CD14-positive monocyte (primary cell): ENCODE results near the gene MKLN1. TPM values are rescaled to one million over a fixed set of nuclear protein-coding genes. Genes with fewer than 3 reads are reported as not detected.

Experiments
- DNase-seq, 3 donors: peaks; one replicate each; pipeline ENCODE4 v3.0.0-alpha.2; 2011 to 2022
- H2AFZ ChIP-seq: 2 replicates; pipeline ENCODE4 v1.6.0; 2012; ENCODE audit warnings: mild to moderate bottlenecking, low read depth, low read length, inconsistent platforms; ENCODE audit not compliant: insufficient read depth, poor library complexity, severe bottlenecking
- H3K27ac ChIP-seq, 2 donors: 1 replicate in 1 of 2; 2 replicates in 1 of 2; pipeline ENCODE4 v1.5.1; 2012 to 2013; ENCODE audit warnings: low read length in 2 of 2, control low read depth in 1 of 2, inconsistent platforms in 1 of 2, low read depth in 1 of 2, mild to moderate bottlenecking in 1 of 2
- H3K27me3 ChIP-seq, 2 donors: one replicate each; pipeline versions ENCODE4 v1.6.0 to v1.6.1; 2011 to 2013; ENCODE audit warnings: low read length in 2 of 2; ENCODE audit not compliant: control insufficient read depth in 2 of 2, insufficient read depth in 2 of 2
- H3K36me3 ChIP-seq, 2 donors: replicated peaks in 1 of 2; 1 replicate in 1 of 2; 2 replicates in 1 of 2; pipeline versions ENCODE4 v1.5.1 to v1.6.1; 2012 to 2013; ENCODE audit warnings: low read length in 2 of 2, control low read depth in 1 of 2, inconsistent platforms in 1 of 2, mild to moderate bottlenecking in 1 of 2; ENCODE audit not compliant: insufficient read depth in 2 of 2, control insufficient read depth in 1 of 2
- H3K4me1 ChIP-seq, 2 donors: 1 replicate in 1 of 2; 2 replicates in 1 of 2; pipeline versions ENCODE4 v1.5.1 to v1.6.1; 2012 to 2013; ENCODE audit warnings: low read length in 2 of 2, control low read depth in 1 of 2, inconsistent platforms in 1 of 2, mild to moderate bottlenecking in 1 of 2, moderate library complexity in 1 of 2; ENCODE audit not compliant: insufficient read depth in 2 of 2, control insufficient read depth in 1 of 2
- H3K4me2 ChIP-seq: replicated peaks from 2 replicates; pipeline ENCODE3; 2012; ENCODE audit warnings: low read length, moderate library complexity, mild to moderate bottlenecking; ENCODE audit not compliant: poor library complexity, severe bottlenecking; ENCODE audit errors: extremely low read depth
- H3K4me3 ChIP-seq, 3 experiments: fragments of 200-600 bp in 1 of 3; sonication (generic) in 1 of 3; replicated peaks in 1 of 3; 1 replicate in 2 of 3; 2 replicates in 1 of 3; pipeline ENCODE4 v1.5.1; 2011 to 2013; ENCODE audit warnings: low read length in 3 of 3, mild to moderate bottlenecking in 3 of 3, control low read depth in 2 of 3, low read depth in 2 of 3, inconsistent platforms in 1 of 3, moderate library complexity in 1 of 3
- H3K79me2 ChIP-seq: 2 replicates; pipeline ENCODE4 v1.6.0; 2012; ENCODE audit warnings: mild to moderate bottlenecking, control low read depth, inconsistent platforms, low read length, moderate library complexity; ENCODE audit not compliant: insufficient read depth
- H3K9ac ChIP-seq: 2 replicates; pipeline ENCODE4 v1.6.0; 2017; ENCODE audit warnings: low read length, mild to moderate bottlenecking; ENCODE audit not compliant: insufficient read depth, poor library complexity, severe bottlenecking
- H3K9me3 ChIP-seq, 2 donors: replicated peaks in 1 of 2; 1 replicate in 1 of 2; 2 replicates in 1 of 2; pipeline versions ENCODE4 v1.5.1 to v1.6.1; 2012 to 2013; ENCODE audit warnings: low read length in 2 of 2, control low read depth in 1 of 2; ENCODE audit not compliant: control insufficient read depth in 1 of 2, insufficient read depth in 1 of 2
- H4K20me1 ChIP-seq: 2 replicates; pipeline ENCODE4 v1.6.0; 2012; ENCODE audit warnings: mild to moderate bottlenecking, low read length, control low read depth, moderate library complexity; ENCODE audit not compliant: insufficient read depth
- H3K27ac Mint-ChIP-seq, 7 donors: one replicate each; pipeline ENCODE4 v1.8.0; 2020; ENCODE audit warnings: mild to moderate bottlenecking in 7 of 7, mixed read lengths in 7 of 7, moderate library complexity in 6 of 7, inconsistent platforms in 2 of 7
- H3K27me3 Mint-ChIP-seq, 3 donors: one replicate each; pipeline ENCODE4 v1.8.0; 2021 to 2022; ENCODE audit warnings: low read depth in 3 of 3, mild to moderate bottlenecking in 3 of 3, mixed read lengths in 3 of 3, moderate library complexity in 3 of 3, inconsistent platforms in 1 of 3
- H3K36me3 Mint-ChIP-seq, 2 donors: one replicate each; pipeline ENCODE4 v1.8.0; 2020; ENCODE audit warnings: mixed read lengths in 2 of 2, inconsistent platforms in 1 of 2, mild to moderate bottlenecking in 1 of 2
- H3K4me1 Mint-ChIP-seq: one replicate; pipeline ENCODE4 v1.8.0; 2020; ENCODE audit warnings: mild to moderate bottlenecking, mixed read lengths
- H3K4me3 Mint-ChIP-seq, 2 donors: one replicate each; pipeline ENCODE4 v1.8.0; 2020; ENCODE audit warnings: mild to moderate bottlenecking in 2 of 2, mixed read lengths in 2 of 2, moderate library complexity in 1 of 2
- H3K9me3 Mint-ChIP-seq, 7 donors: one replicate each; pipeline ENCODE4 v1.8.0; 2020 to 2022; ENCODE audit warnings: mixed read lengths in 7 of 7, mild to moderate bottlenecking in 6 of 7, moderate library complexity in 6 of 7, inconsistent platforms in 2 of 7
- CTCF ChIP-seq: fragments of 200-600 bp; IDR thresholded peaks from one replicate; pipeline ENCODE4 v1.8.0; 2022; ENCODE audit warnings: antibody characterized with exemption, mild to moderate bottlenecking
- WGBS: methylation state at CpG from one replicate; pipeline ENCODE4 v1.1.5; 2013; ENCODE audit warnings: missing lambda C conversion rate; ENCODE audit not compliant: insufficient coverage; 5-methylcytosine and 5-hydroxymethylcytosine counted together
- intact Hi-C, 2 donors: fragments of 100-400 bp; cut with micrococcal nuclease; formaldehyde crosslinking; loops; one replicate each; pipeline versions ENCODE4 v1.15.0 to v1.15.1; 2023
- polyA plus RNA-seq, 3 donors: library from polyadenylated mRNA; depleted of rRNA in 1 of 3; unstranded in 2 of 3; stranded (reverse) in 1 of 3; fragments of 300-500 nt in 2 of 3; fragments of >200 nt in 1 of 3; fragmentation: Illumina TruSeq in 2 of 3; gene quantifications; 1 replicate in 2 of 3; 2 replicates in 1 of 3; pipeline ENCODE4 v1.2.3, GENCODE V29; 2012 to 2021

Gene MKLN1
- polyA plus RNA-seq, 3 donors = 12.2 to 18.5 (median 17.2) TPM

- no peaks in the 10 kb centered on the region for H3K79me2 ChIP-seq
- WGBS = 61% methylated on average over 2 of the region's 3 CpGs
These were observed 201.5 kb downstream of the MKLN1 start for GRCh38 chr7:131529179-131529578.

DNA sequence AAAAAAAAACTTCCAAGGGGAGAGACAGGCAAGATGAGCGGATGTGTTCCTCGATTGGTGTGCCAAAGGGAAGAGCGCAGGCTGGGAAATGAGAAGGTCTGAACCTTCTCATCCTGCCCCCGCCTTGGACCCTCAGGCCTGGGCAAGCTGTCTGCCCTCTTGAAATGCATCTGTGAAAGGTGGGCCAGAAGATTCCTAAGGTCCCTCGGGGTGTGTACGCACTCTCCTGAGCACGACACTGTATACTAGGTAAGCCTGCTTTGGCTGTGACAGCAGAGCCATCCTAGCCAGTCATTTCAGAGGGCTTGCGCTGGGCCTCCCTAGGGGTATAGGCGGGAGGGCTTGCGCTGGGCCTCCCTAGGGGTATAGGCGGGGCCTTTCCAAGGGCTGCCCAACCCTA lies 201.9 kb downstream of the MKLN1 start:
- Mint-ChIP-seq H3K9me3 (no peaks in the 10 kb centered on the region), H3K27me3 (peaks cover 3 to 5% (median 4%) of the 10 kb centered on the region in 3 donors), H3K36me3 (no peaks in the 10 kb centered on the region), H3K4me3 (no peak overlapping the region), H3K4me1 (peaks cover 4% of the 10 kb centered on the region), H3K27ac (no peak overlapping the region)
- H3K27me3 ChIP-seq = no peaks in the 10 kb centered on the region
- intact Hi-C loops = no loop called here
- DNase-seq = no peak
- no peak overlapping the region for H2AFZ ChIP-seq
- H3K79me2 ChIP-seq = no peaks in the 10 kb centered on the region
- 92% methylated on average over 7 of the region's 11 CpGs for WGBS
- no peaks in the 10 kb centered on the region for H3K36me3 ChIP-seq
- no peak overlapping the region for H3K9ac ChIP-seq
- no peaks in the 10 kb centered on the region for H4K20me1 ChIP-seq
- no peaks in the 10 kb centered on the region for H3K4me1 ChIP-seq
- no peak overlapping the region for H3K27ac ChIP-seq
- no peak overlapping the region for H3K4me3 ChIP-seq
- no peaks in the 10 kb centered on the region for H3K9me3 ChIP-seq
- TF ChIP-seq CTCF = no peak
- no peak overlapping the region for H3K4me2 ChIP-seq

More at GRCh38 chr7:131529179-131529578, 201.5 kb downstream of the MKLN1 start:
- TF ChIP-seq CTCF = no peak
- no peak for DNase-seq
- Mint-ChIP-seq H3K27ac (no peak overlapping the region), H3K4me1 (peaks cover 4% of the 10 kb centered on the region), H3K4me3 (no peak overlapping the region), H3K9me3 (no peaks in the 10 kb centered on the region), H3K27me3 (peaks cover 3 to 5% (median 4%) of the 10 kb centered on the region in 3 donors), H3K36me3 (no peaks in the 10 kb centered on the region)
- H3K4me3 ChIP-seq = no peak overlapping the region
- H3K9me3 ChIP-seq = no peaks in the 10 kb centered on the region
- no peak overlapping the region for H3K4me2 ChIP-seq
- H3K9ac ChIP-seq = no peak overlapping the region
- no peak overlapping the region for H2AFZ ChIP-seq
- intact Hi-C loops = no loop called here
- H3K27ac ChIP-seq = no peak overlapping the region
- no peaks in the 10 kb centered on the region for H4K20me1 ChIP-seq
- H3K36me3 ChIP-seq = no peaks in the 10 kb centered on the region
- H3K27me3 ChIP-seq = no peaks in the 10 kb centered on the region
- no peaks in the 10 kb centered on the region for H3K4me1 ChIP-seq
